NB4 (cell line): ENCODE measurements around the gene C11orf97.

Experiments
- DNase-seq: peaks from one replicate; pipeline ENCODE4 v3.0.0; 2010; ENCODE audit warnings: low read depth
- H3K4me3 ChIP-seq: one replicate; pipeline ENCODE4 v1.5.1; 2011; ENCODE audit warnings: mild to moderate bottlenecking, low read depth, low read length, moderate library complexity
- CTCF ChIP-seq: IDR thresholded peaks from one replicate; pipeline ENCODE4 v1.5.1; 2012; ENCODE audit warnings: low read depth, low read length
- MAX ChIP-seq: IDR thresholded peaks from 2 replicates; pipeline ENCODE4 v1.6.1; 2011; ENCODE audit warnings: low read depth, low read length
- MYC ChIP-seq: IDR thresholded peaks from 2 replicates; pipeline ENCODE4 v1.6.1; 2011; ENCODE audit warnings: low read depth, low read length
- POLR2A ChIP-seq: IDR thresholded peaks from 2 replicates; pipeline ENCODE4 v1.6.1; 2011; ENCODE audit warnings: mild to moderate bottlenecking; ENCODE audit not compliant: insufficient read length; ENCODE audit errors: extremely low read depth

Gene C11orf97

GRCh38 chr11:94518300-94518699, 6.0 kb downstream of the C11orf97 start:
- DNase-seq = no peak
- no peak overlapping the region for H3K4me3 ChIP-seq
- TF ChIP-seq CTCF = no peak
- TF ChIP-seq MYC = no peak
- TF ChIP-seq MAX = no peak
- TF ChIP-seq POLR2A = no peak

GRCh38 chr11:94519478-94520084, 7.3 kb downstream of the C11orf97 start:
- H3K4me3 ChIP-seq = no peak overlapping the region
- DNase-seq = peak; percentile 64
- TF ChIP-seq CTCF = peak; percentile 52
- TF ChIP-seq MYC = no peak

- no peak overlapping the region for H3K4me3 ChIP-seq
- TF ChIP-seq MYC (no peak), CTCF (peak; percentile 74)
- DNase-seq = peak; percentile 63
Measured at GRCh38 chr11:94521684-94522083, 9.4 kb downstream of the C11orf97 start.

- no peak for DNase-seq
- TF ChIP-seq POLR2A (no peak), MYC (no peak), MAX (no peak), CTCF (no peak)
- H3K4me3 ChIP-seq = no peak overlapping the region
Measured at GRCh38 chr11:94524341-94524740, 12.1 kb downstream of the C11orf97 start.

- H3K4me3 ChIP-seq = no peak overlapping the region
- no peak for DNase-seq
- TF ChIP-seq MYC (no peak), MAX (no peak), CTCF (no peak), POLR2A (no peak)
Measured at GRCh38 chr11:94525546-94526324, 13.5 kb downstream of the C11orf97 start.
